ENCODE results near the gene GPR17. TPM values are rescaled to one million over a fixed set of nuclear protein-coding genes. Genes with fewer than 3 reads are reported as not detected.

The GPR17 gene
- total RNA-seq, 2 donors from 2014 or later = 0.16 to 0.20 TPM

GRCh38 chr2:127626175-127626574 lies 19.8 kb upstream of the GPR17 start:
- Histone ChIP-seq H3K4me3 (no peak overlapping the region), H3K27ac (no peak overlapping the region), H3K9me3 (no peaks in the 10 kb centered on the region), H3K9ac (ENCODE audit: low read depth in 2 of 2, low read length in 2 of 2) (no peak overlapping the region), H3K4me1 (no peaks in the 10 kb centered on the region), H3K27me3 (no peaks in the 10 kb centered on the region), H3K36me3 (no peaks in the 10 kb centered on the region)
- intact Hi-C loops (cut with DNase I) = no loop called here
- TF ChIP-seq, protein P1, sequence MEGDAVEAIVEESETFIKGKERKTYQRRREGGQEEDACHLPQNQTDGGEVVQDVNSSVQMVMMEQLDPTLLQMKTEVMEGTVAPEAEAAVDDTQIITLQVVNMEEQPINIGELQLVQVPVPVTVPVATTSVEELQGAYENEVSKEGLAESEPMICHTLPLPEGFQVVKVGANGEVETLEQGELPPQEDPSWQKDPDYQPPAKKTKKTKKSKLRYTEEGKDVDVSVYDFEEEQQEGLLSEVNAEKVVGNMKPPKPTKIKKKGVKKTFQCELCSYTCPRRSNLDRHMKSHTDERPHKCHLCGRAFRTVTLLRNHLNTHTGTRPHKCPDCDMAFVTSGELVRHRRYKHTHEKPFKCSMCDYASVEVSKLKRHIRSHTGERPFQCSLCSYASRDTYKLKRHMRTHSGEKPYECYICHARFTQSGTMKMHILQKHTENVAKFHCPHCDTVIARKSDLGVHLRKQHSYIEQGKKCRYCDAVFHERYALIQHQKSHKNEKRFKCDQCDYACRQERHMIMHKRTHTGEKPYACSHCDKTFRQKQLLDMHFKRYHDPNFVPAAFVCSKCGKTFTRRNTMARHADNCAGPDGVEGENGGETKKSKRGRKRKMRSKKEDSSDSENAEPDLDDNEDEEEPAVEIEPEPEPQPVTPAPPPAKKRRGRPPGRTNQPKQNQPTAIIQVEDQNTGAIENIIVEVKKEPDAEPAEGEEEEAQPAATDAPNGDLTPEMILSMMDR (IDR thresholded peaks at IDR 0.05) = no peak
- no peak for DNase-seq

- Histone ChIP-seq H3K27me3 (no peaks in the 10 kb centered on the region), H3K4me1 (no peaks in the 10 kb centered on the region), H3K27ac (no peak overlapping the region), H3K9me3 (no peaks in the 10 kb centered on the region), H3K4me3 (no peak overlapping the region), H3K9ac (ENCODE audit: low read depth in 2 of 2, low read length in 2 of 2) (no peak overlapping the region), H3K36me3 (no peaks in the 10 kb centered on the region)
- intact Hi-C loops (cut with DNase I) = no loop called here
- no peak for DNase-seq
- TF ChIP-seq, protein P1 (IDR thresholded peaks at IDR 0.05) = no peak
Observed at GRCh38 chr2:127626917-127627739, 18.8 kb upstream of the GPR17 start.

DNA sequence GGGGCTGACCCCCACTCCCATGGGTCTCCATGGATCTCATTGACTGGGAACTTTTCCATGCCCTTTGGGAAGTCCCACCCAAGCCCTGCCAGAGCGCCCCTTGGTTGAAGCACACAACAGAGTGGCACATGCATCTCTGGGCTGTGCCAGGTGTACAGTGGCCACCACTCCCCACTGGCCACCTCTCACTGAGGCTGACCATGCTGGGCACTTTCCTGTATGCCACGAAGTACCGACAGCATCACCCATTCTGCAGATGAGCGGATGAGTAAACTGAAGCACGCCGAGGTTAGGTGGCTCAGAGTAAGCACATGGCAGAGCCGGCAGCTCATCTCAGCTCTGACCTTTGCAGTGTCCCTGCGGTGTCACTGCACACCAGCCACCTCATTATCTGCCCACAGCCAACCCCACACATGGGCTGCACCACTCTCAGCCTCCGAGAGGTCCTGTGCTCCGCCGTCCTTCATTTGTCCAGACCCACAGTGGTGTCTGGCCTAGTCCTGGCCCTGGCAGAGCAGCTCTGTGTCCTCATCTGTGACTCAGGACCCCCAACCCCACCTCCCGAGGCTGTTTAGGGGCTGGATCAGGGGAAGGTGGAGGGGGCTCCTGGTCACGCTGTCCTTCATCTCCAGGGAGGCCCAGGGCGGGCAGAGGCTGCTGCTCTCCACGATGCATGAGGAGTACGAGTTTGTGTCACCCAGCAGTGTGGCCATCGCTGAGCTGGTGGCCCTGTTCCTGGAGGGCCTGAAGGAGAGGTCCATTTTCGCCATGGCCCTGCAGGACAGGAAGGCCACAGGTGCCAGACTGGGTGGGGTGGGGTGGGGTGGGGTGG lies 18.0 kb upstream of the GPR17 start:
- H3K9me3 ChIP-seq = no peaks in the 10 kb centered on the region
- H3K27me3 ChIP-seq = no peaks in the 10 kb centered on the region
- intact Hi-C loops (cut with DNase I) = no loop called here
- TF ChIP-seq, protein P1 (IDR thresholded peaks at IDR 0.05) = no peak
- no peak overlapping the region for H3K4me3 ChIP-seq
- no peak overlapping the region for H3K9ac ChIP-seq (ENCODE audit: low read depth in 2 of 2, low read length in 2 of 2)
- H3K36me3 ChIP-seq = no peaks in the 10 kb centered on the region
- no peak overlapping the region for H3K27ac ChIP-seq
- DNase-seq = no peak
- H3K4me1 ChIP-seq = no peaks in the 10 kb centered on the region

DNA sequence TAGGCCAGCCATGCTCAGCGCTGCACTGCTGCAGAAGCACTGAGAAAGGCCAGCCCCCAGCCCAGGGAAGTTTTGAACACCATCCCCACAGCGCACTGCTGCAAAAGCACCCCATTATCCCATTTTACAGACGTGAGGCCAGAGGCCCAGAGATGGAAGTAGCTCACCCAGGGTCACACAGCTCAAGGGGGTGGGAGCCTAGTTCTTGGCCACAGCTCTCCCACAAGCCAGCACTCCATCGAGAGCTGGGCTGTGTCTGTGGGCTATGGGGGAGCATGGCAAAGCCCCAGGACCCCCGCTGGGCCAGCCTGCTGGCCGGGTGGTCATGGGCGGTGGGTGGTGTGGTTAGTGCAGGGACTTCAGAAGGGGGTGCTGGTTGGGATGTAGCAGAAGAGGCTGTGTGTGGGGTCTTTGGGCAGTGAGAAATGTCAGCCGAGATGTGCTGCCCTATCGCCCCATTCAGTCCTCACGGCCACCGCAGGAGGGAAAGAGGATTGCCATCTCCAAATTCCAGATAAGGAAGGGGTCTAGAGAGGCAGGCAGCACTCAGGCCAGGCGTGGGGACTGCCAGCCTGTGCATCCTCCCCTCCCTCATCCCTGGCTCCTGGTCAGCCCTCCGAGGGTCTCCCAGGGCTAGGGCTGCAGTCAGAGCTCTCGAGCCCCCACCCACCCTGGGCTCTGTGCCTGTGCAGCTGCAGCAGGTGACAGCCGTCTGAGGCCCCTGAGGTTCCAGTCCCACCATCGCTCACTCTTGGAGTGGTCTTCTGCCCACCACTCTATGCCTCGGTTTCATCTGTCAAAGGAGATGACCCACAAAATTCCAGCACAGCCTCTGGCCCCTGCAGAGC lies 17.0 kb upstream of the GPR17 start:
- Histone ChIP-seq H3K36me3 (no peaks in the 10 kb centered on the region), H3K4me3 (no peak overlapping the region), H3K27me3 (no peaks in the 10 kb centered on the region), H3K4me1 (no peaks in the 10 kb centered on the region), H3K9me3 (no peaks in the 10 kb centered on the region), H3K27ac (no peak overlapping the region), H3K9ac (ENCODE audit: low read depth in 2 of 2, low read length in 2 of 2) (no peak overlapping the region)
- TF ChIP-seq, protein P1 (IDR thresholded peaks at IDR 0.05) = no peak
- intact Hi-C loops (cut with DNase I) = no loop called here
- no peak for DNase-seq

DNA sequence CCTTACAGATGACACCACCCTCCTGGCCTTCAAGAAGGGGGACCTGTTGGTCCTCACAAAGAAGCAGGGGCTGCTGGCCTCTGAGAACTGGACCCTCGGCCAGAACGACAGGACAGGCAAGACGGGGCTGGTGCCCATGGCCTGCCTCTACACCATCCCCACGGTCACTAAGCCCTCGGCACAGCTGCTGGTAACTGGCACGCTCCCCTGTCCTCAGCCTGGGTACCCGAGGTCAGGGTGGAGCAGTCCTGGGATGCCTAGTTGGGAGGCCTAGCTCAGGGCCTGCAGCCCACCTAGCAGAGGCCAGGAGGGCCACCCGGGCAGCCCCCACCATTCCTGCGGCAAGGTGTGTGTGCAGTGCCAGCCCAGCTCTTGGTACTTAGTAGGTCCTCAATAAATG lies 16.3 kb upstream of the GPR17 start:
- Histone ChIP-seq H3K4me3 (no peak overlapping the region), H3K9ac (ENCODE audit: low read depth in 2 of 2, low read length in 2 of 2) (no peak overlapping the region), H3K27ac (no peak overlapping the region), H3K36me3 (no peaks in the 10 kb centered on the region), H3K9me3 (no peaks in the 10 kb centered on the region), H3K27me3 (no peaks in the 10 kb centered on the region), H3K4me1 (no peaks in the 10 kb centered on the region)
- DNase-seq = no peak
- intact Hi-C loops (cut with DNase I) = no loop called here
- TF ChIP-seq, protein P1 (IDR thresholded peaks at IDR 0.05) = no peak

All from colonic mucosa (tissue), 4 donors.